Lung (tissue), 12 donors: Measurements from ENCODE around the gene SUSD2. TPM values are rescaled to one million over a fixed set of nuclear protein-coding genes. Genes with fewer than 3 reads are reported as not detected.
A peak's percentile ranks its signal among the peaks of the same experiment; 100 is the strongest.

Source experiments
- ATAC-seq: fragments of 200-7000 bp; cut with Tn5 transposase; one replicate; pipeline ENCODE4 v1.9.1; 2020; ENCODE audit warnings: moderate number of reproducible peaks; ENCODE audit not compliant: insufficient read depth, low FRiP score
- DNase-seq, 3 donors: peaks; one replicate each; pipeline ENCODE4 v3.0.0-alpha.2; 2013 to 2017
- H3K27ac ChIP-seq, 2 donors: one replicate each; pipeline ENCODE4 v1.5.1; 2013; ENCODE audit warnings: mild to moderate bottlenecking in 2 of 2, moderate library complexity in 2 of 2, control low read depth in 1 of 2, inconsistent platforms in 1 of 2, low read depth in 1 of 2, low read length in 1 of 2
- H3K27me3 ChIP-seq, 3 donors: one replicate each; pipeline ENCODE4 v1.5.1; 2013; ENCODE audit warnings: low read length in 2 of 3; ENCODE audit not compliant: control insufficient read depth in 3 of 3, insufficient read depth in 3 of 3
- H3K36me3 ChIP-seq, 4 donors: one replicate each; pipeline ENCODE4 v1.5.1; 2013; ENCODE audit warnings: low read length in 4 of 4, mild to moderate bottlenecking in 1 of 4, moderate library complexity in 1 of 4; ENCODE audit not compliant: control insufficient read depth in 4 of 4, insufficient read depth in 4 of 4
- H3K4me1 ChIP-seq, 5 donors: one replicate each; pipeline ENCODE4 v1.5.1; 2013; ENCODE audit warnings: low read length in 5 of 5, mild to moderate bottlenecking in 2 of 5, moderate library complexity in 1 of 5; ENCODE audit not compliant: control insufficient read depth in 5 of 5, insufficient read depth in 5 of 5
- H3K4me3 ChIP-seq: one replicate; pipeline ENCODE4 v1.5.1; 2013; ENCODE audit warnings: mild to moderate bottlenecking, control low read depth, moderate library complexity
- H3K9ac ChIP-seq, 2 donors: one replicate each; pipeline ENCODE4 v1.5.1; 2013; ENCODE audit warnings: low read length in 2 of 2, control low read depth in 1 of 2; ENCODE audit not compliant: insufficient read depth in 1 of 2
- H3K9me3 ChIP-seq, 4 donors: one replicate each; pipeline ENCODE4 v1.5.1; 2013; ENCODE audit warnings: low read length in 3 of 4, mild to moderate bottlenecking in 1 of 4, moderate library complexity in 1 of 4; ENCODE audit not compliant: control insufficient read depth in 4 of 4, insufficient read depth in 3 of 4
- WGBS, 2 donors: extraction: QIAGEN DNeasy Blood & Tissue Kit; methylation state at CpG; one replicate each; pipeline ENCODE4 v1.1.7; 2013; 5-methylcytosine and 5-hydroxymethylcytosine counted together
- polyA plus RNA-seq, 2 donors: library from polyadenylated mRNA; stranded (reverse); fragments of 200-250 nt; gene quantifications; one replicate each; pipeline ENCODE4 v1.2.1, GENCODE V29; 2013
- total RNA-seq, 2 donors: library from RNA; depleted of rRNA in 1 of 2; stranded (reverse); fragments of >200 nt in 1 of 2; gene quantifications; one replicate each; pipeline ENCODE4 v1.2.1, GENCODE V29; 2014 to 2021
- TF ChIP-seq, protein P1 (sequence below): IDR thresholded peaks from 2 replicates; pipeline ENCODE4 v1.5.1; 2012; ENCODE audit warnings: mild to moderate bottlenecking; ENCODE audit errors: control extremely low read depth, extremely low read depth
- donor health status: control.
- donor health status: control.
- donor health status: Bipolar disorder and iron deficiency.
- donor health status: healthy.
- donor health status: DM: yes; HTN: yes; CAD: no.

Gene SUSD2
- total and polyA plus RNA-seq, 4 donors = 15.9 to 192 (median 49.7) TPM

DNA sequence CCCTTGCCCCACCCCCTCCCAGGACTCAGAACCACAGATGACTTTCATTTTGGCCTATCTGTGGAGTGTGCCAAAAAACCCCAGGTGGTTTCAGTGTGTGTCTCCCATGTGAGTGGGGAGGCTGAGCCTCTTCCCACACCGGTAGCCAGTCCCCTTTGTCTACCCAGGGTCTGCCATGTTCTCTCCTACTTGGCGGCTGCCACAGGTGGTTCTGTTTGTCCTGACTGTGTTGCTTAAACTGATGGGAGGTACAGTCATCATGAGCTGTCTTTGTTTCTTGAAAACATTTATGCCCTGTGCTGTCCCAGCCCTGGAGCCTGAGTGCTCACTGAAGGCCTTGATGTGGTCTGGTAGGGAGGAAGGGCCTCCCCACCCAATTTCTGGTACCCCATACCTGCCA lies 39.7 kb upstream of the SUSD2 start:
- Histone ChIP-seq H3K27me3 (no peaks in the 10 kb centered on the region), H3K4me1 (peaks cover 0 to 50% (median 39%) of the 10 kb centered on the region in 5 donors), H3K9ac (no peak overlapping the region), H3K27ac (no peak overlapping the region), H3K4me3 (no peak overlapping the region), H3K36me3 (peaks cover 0 to 12% (median 3%) of the 10 kb centered on the region in 4 donors), H3K9me3 (no peaks in the 10 kb centered on the region)
- TF ChIP-seq, protein P1, sequence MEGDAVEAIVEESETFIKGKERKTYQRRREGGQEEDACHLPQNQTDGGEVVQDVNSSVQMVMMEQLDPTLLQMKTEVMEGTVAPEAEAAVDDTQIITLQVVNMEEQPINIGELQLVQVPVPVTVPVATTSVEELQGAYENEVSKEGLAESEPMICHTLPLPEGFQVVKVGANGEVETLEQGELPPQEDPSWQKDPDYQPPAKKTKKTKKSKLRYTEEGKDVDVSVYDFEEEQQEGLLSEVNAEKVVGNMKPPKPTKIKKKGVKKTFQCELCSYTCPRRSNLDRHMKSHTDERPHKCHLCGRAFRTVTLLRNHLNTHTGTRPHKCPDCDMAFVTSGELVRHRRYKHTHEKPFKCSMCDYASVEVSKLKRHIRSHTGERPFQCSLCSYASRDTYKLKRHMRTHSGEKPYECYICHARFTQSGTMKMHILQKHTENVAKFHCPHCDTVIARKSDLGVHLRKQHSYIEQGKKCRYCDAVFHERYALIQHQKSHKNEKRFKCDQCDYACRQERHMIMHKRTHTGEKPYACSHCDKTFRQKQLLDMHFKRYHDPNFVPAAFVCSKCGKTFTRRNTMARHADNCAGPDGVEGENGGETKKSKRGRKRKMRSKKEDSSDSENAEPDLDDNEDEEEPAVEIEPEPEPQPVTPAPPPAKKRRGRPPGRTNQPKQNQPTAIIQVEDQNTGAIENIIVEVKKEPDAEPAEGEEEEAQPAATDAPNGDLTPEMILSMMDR = no peak
- no peak for ATAC-seq
- WGBS, 2 donors = 78 to 84% methylated on average over 2 of the region's 2 CpGs
- no peak for DNase-seq

DNA sequence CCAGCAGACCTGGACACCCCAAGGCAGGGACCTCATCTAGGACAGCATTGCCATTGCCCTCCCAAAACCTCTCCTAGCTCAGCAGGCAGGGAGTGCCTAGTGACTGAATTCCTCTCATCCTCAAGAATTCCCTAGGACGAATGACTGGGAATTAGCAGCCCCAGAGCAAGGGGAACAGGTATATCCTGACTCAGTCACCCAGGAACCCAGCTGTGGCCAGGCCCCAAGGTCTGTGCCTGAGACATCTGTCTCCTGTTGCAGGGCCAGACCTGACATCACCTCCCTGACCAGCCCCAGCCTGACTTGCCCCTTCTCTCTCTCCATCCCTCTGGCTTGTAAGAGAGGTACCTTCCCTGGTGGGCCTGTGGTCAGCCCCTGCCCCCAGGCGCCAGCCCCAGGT lies 39.0 kb upstream of the SUSD2 start:
- H3K9ac ChIP-seq = no peak overlapping the region
- peaks cover 0 to 54% (median 38%) of the 10 kb centered on the region in 5 donors for H3K4me1 ChIP-seq
- no peaks in the 10 kb centered on the region for H3K27me3 ChIP-seq
- H3K9me3 ChIP-seq = no peaks in the 10 kb centered on the region
- no peak for DNase-seq
- TF ChIP-seq, protein P1 = no peak
- ATAC-seq = no peak
- peaks cover 0 to 12% (median 2%) of the 10 kb centered on the region in 4 donors for H3K36me3 ChIP-seq
- H3K4me3 ChIP-seq = no peak overlapping the region
- WGBS, 2 donors = 81 to 87% methylated on average over 2 of the region's 2 CpGs
- no peak overlapping the region for H3K27ac ChIP-seq

DNA sequence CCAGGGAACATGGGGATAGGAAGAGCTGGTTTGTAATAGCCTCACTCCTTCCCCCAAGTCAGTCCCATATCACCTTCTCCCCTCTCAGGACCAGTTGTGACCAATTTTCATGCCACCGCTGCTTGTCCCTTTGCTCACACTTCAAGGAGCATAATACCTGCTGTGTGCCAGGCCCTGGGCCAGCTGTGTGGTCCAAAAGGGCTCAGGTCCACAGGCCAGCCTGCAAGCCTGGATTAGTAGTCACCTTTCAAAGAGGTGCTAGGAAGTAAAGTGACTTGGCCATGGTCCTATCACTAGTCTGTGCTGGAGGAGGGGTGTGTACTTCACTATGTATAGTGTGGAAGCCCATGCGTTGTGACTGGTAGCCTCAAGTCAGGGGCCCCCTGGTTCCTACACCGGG lies 38.5 kb upstream of the SUSD2 start:
- H3K9me3 ChIP-seq = no peaks in the 10 kb centered on the region
- peak overlapping the region in 1 of 2 donors; percentile 32 for H3K27ac ChIP-seq
- DNase-seq (no peak), ATAC-seq (no peak)
- H3K9ac ChIP-seq = no peak overlapping the region
- H3K4me1 ChIP-seq = peaks cover 0 to 55% (median 38%) of the 10 kb centered on the region in 5 donors
- TF ChIP-seq, protein P1 = no peak
- 79 to 93% methylated on average over 3 of the region's 3 CpGs for WGBS, 2 donors
- H3K4me3 ChIP-seq = no peak overlapping the region
- peaks cover 0 to 15% (median 1%) of the 10 kb centered on the region in 4 donors for H3K36me3 ChIP-seq
- H3K27me3 ChIP-seq = no peaks in the 10 kb centered on the region
